CD14-positive monocyte (primary cell): ENCODE measurements around the gene RPS2. TPM values are rescaled to one million over a fixed set of nuclear protein-coding genes. Genes with fewer than 3 reads are reported as not detected.

Source experiments
- DNase-seq, 3 donors: peaks; one replicate each; pipeline ENCODE4 v3.0.0-alpha.2; 2011 to 2022
- H2AFZ ChIP-seq: 2 replicates; pipeline ENCODE4 v1.6.0; 2012; ENCODE audit warnings: mild to moderate bottlenecking, low read depth, low read length, inconsistent platforms; ENCODE audit not compliant: insufficient read depth, poor library complexity, severe bottlenecking
- H3K27ac ChIP-seq, 2 donors: 1 replicate in 1 of 2; 2 replicates in 1 of 2; pipeline ENCODE4 v1.5.1; 2012 to 2013; ENCODE audit warnings: low read length in 2 of 2, control low read depth in 1 of 2, inconsistent platforms in 1 of 2, low read depth in 1 of 2, mild to moderate bottlenecking in 1 of 2
- H3K27me3 ChIP-seq, 2 donors: one replicate each; pipeline versions ENCODE4 v1.6.0 to v1.6.1; 2011 to 2013; ENCODE audit warnings: low read length in 2 of 2; ENCODE audit not compliant: control insufficient read depth in 2 of 2, insufficient read depth in 2 of 2
- H3K36me3 ChIP-seq, 2 donors: replicated peaks in 1 of 2; 1 replicate in 1 of 2; 2 replicates in 1 of 2; pipeline versions ENCODE4 v1.5.1 to v1.6.1; 2012 to 2013; ENCODE audit warnings: low read length in 2 of 2, control low read depth in 1 of 2, inconsistent platforms in 1 of 2, mild to moderate bottlenecking in 1 of 2; ENCODE audit not compliant: insufficient read depth in 2 of 2, control insufficient read depth in 1 of 2
- H3K4me1 ChIP-seq, 2 donors: 1 replicate in 1 of 2; 2 replicates in 1 of 2; pipeline versions ENCODE4 v1.5.1 to v1.6.1; 2012 to 2013; ENCODE audit warnings: low read length in 2 of 2, control low read depth in 1 of 2, inconsistent platforms in 1 of 2, mild to moderate bottlenecking in 1 of 2, moderate library complexity in 1 of 2; ENCODE audit not compliant: insufficient read depth in 2 of 2, control insufficient read depth in 1 of 2
- H3K4me2 ChIP-seq: replicated peaks from 2 replicates; pipeline ENCODE3; 2012; ENCODE audit warnings: low read length, moderate library complexity, mild to moderate bottlenecking; ENCODE audit not compliant: poor library complexity, severe bottlenecking; ENCODE audit errors: extremely low read depth
- H3K4me3 ChIP-seq, 3 experiments: fragments of 200-600 bp in 1 of 3; sonication (generic) in 1 of 3; replicated peaks in 1 of 3; 1 replicate in 2 of 3; 2 replicates in 1 of 3; pipeline ENCODE4 v1.5.1; 2011 to 2013; ENCODE audit warnings: low read length in 3 of 3, mild to moderate bottlenecking in 3 of 3, control low read depth in 2 of 3, low read depth in 2 of 3, inconsistent platforms in 1 of 3, moderate library complexity in 1 of 3
- H3K79me2 ChIP-seq: 2 replicates; pipeline ENCODE4 v1.6.0; 2012; ENCODE audit warnings: mild to moderate bottlenecking, control low read depth, inconsistent platforms, low read length, moderate library complexity; ENCODE audit not compliant: insufficient read depth
- H3K9ac ChIP-seq: 2 replicates; pipeline ENCODE4 v1.6.0; 2017; ENCODE audit warnings: low read length, mild to moderate bottlenecking; ENCODE audit not compliant: insufficient read depth, poor library complexity, severe bottlenecking
- H3K9me3 ChIP-seq, 2 donors: replicated peaks in 1 of 2; 1 replicate in 1 of 2; 2 replicates in 1 of 2; pipeline versions ENCODE4 v1.5.1 to v1.6.1; 2012 to 2013; ENCODE audit warnings: low read length in 2 of 2, control low read depth in 1 of 2; ENCODE audit not compliant: control insufficient read depth in 1 of 2, insufficient read depth in 1 of 2
- H4K20me1 ChIP-seq: 2 replicates; pipeline ENCODE4 v1.6.0; 2012; ENCODE audit warnings: mild to moderate bottlenecking, low read length, control low read depth, moderate library complexity; ENCODE audit not compliant: insufficient read depth
- H3K27ac Mint-ChIP-seq, 7 donors: one replicate each; pipeline ENCODE4 v1.8.0; 2020; ENCODE audit warnings: mild to moderate bottlenecking in 7 of 7, mixed read lengths in 7 of 7, moderate library complexity in 6 of 7, inconsistent platforms in 2 of 7
- H3K27me3 Mint-ChIP-seq, 3 donors: one replicate each; pipeline ENCODE4 v1.8.0; 2021 to 2022; ENCODE audit warnings: low read depth in 3 of 3, mild to moderate bottlenecking in 3 of 3, mixed read lengths in 3 of 3, moderate library complexity in 3 of 3, inconsistent platforms in 1 of 3
- H3K36me3 Mint-ChIP-seq, 2 donors: one replicate each; pipeline ENCODE4 v1.8.0; 2020; ENCODE audit warnings: mixed read lengths in 2 of 2, inconsistent platforms in 1 of 2, mild to moderate bottlenecking in 1 of 2
- H3K4me1 Mint-ChIP-seq: one replicate; pipeline ENCODE4 v1.8.0; 2020; ENCODE audit warnings: mild to moderate bottlenecking, mixed read lengths
- H3K4me3 Mint-ChIP-seq, 2 donors: one replicate each; pipeline ENCODE4 v1.8.0; 2020; ENCODE audit warnings: mild to moderate bottlenecking in 2 of 2, mixed read lengths in 2 of 2, moderate library complexity in 1 of 2
- H3K9me3 Mint-ChIP-seq, 7 donors: one replicate each; pipeline ENCODE4 v1.8.0; 2020 to 2022; ENCODE audit warnings: mixed read lengths in 7 of 7, mild to moderate bottlenecking in 6 of 7, moderate library complexity in 6 of 7, inconsistent platforms in 2 of 7
- CTCF ChIP-seq: fragments of 200-600 bp; IDR thresholded peaks from one replicate; pipeline ENCODE4 v1.8.0; 2022; ENCODE audit warnings: antibody characterized with exemption, mild to moderate bottlenecking
- WGBS: methylation state at CpG from one replicate; pipeline ENCODE4 v1.1.5; 2013; ENCODE audit warnings: missing lambda C conversion rate; ENCODE audit not compliant: insufficient coverage; 5-methylcytosine and 5-hydroxymethylcytosine counted together
- intact Hi-C, 2 donors: fragments of 100-400 bp; cut with micrococcal nuclease; formaldehyde crosslinking; loops; one replicate each; pipeline versions ENCODE4 v1.15.0 to v1.15.1; 2023
- polyA plus RNA-seq, 3 donors: library from polyadenylated mRNA; depleted of rRNA in 1 of 3; unstranded in 2 of 3; stranded (reverse) in 1 of 3; fragments of 300-500 nt in 2 of 3; fragments of >200 nt in 1 of 3; fragmentation: Illumina TruSeq in 2 of 3; gene quantifications; 1 replicate in 2 of 3; 2 replicates in 1 of 3; pipeline ENCODE4 v1.2.3, GENCODE V29; 2012 to 2021

RPS2 gene
- polyA plus RNA-seq, 3 donors = 1,849 to 2,136 (median 1,893) TPM

- Histone ChIP-seq H3K4me1 (no peaks in the 10 kb centered on the region), H3K36me3 (no peaks in the 10 kb centered on the region), H3K9ac (no peak overlapping the region), H3K9me3 (no peaks in the 10 kb centered on the region), H3K27ac (no peak overlapping the region), H3K4me2 (no peak overlapping the region), H3K27me3 (no peaks in the 10 kb centered on the region), H2AFZ (no peak overlapping the region), H3K79me2 (no peaks in the 10 kb centered on the region), H3K4me3 (no peak overlapping the region), H4K20me1 (no peaks in the 10 kb centered on the region)
- Mint-ChIP-seq H3K9me3 (no peaks in the 10 kb centered on the region), H3K36me3 (no peaks in the 10 kb centered on the region), H3K27me3 (peaks cover 2 to 13% (median 8%) of the 10 kb centered on the region in 3 donors), H3K27ac (no peak overlapping the region), H3K4me3 (no peak overlapping the region), H3K4me1 (no peaks in the 10 kb centered on the region)
- no peak for TF ChIP-seq CTCF
- DNase-seq = no peak
- intact Hi-C loops = loop anchor here in 1 of 2 donors (10.0 kb wide), 1 partner anchor 205 kb away; the partner anchor contains the start of gene TRAF7
- WGBS = 100% methylated on average over 4 of the region's 11 CpGs
Measured at GRCh38 chr16:1949507-1949906, 15.1 kb downstream of the RPS2 start.

GRCh38 chr16:1947369-1947670 is 17.3 kb downstream of the RPS2 start:
- intact Hi-C loops = loop anchor here in 1 of 2 donors (10.0 kb wide), 1 partner anchor 207 kb away; the partner anchor contains the start of gene TRAF7
- WGBS = 94% methylated on average over 9 of the region's 9 CpGs
- Histone ChIP-seq H4K20me1 (peaks cover 5% of the 10 kb centered on the region), H3K4me1 (peaks cover 10 to 18% of the 10 kb centered on the region in 2 donors), H2AFZ (no peak overlapping the region), H3K9ac (no peak overlapping the region), H3K27me3 (no peaks in the 10 kb centered on the region), H3K36me3 (no peaks in the 10 kb centered on the region), H3K79me2 (peaks cover 8% of the 10 kb centered on the region), H3K4me2 (no peak overlapping the region), H3K9me3 (no peaks in the 10 kb centered on the region), H3K4me3 (no peak overlapping the region), H3K27ac (no peak overlapping the region)
- TF ChIP-seq CTCF = no peak
- no peak for DNase-seq
- H3K27ac Mint-ChIP-seq = no peak overlapping the region
- no peaks in the 10 kb centered on the region for H3K36me3 Mint-ChIP-seq
- H3K9me3 Mint-ChIP-seq = no peaks in the 10 kb centered on the region
- H3K27me3 Mint-ChIP-seq = peaks cover 2 to 6% (median 4%) of the 10 kb centered on the region in 3 donors
- peaks cover 10% of the 10 kb centered on the region for H3K4me1 Mint-ChIP-seq
- no peak overlapping the region for H3K4me3 Mint-ChIP-seq
